B cell (primary cell): ENCODE results near the gene CPPED1.

ENCODE experiments used
- CTCF ChIP-seq: fragments of 200-600 bp; IDR thresholded peaks from one replicate; pipeline ENCODE4 v1.8.0; 2022; ENCODE audit warnings: antibody characterized with exemption, mild to moderate bottlenecking
- EZH2 ChIP-seq: IDR thresholded peaks from 2 replicates; pipeline ENCODE4 v1.6.1; 2012; ENCODE audit warnings: borderline replicate concordance, low read depth, mild to moderate bottlenecking, moderate library complexity, low read length; ENCODE audit not compliant: insufficient read depth, poor library complexity, severe bottlenecking

- TF ChIP-seq CTCF = no peak
- no peak for TF ChIP-seq EZH2
Observed at GRCh38 chr16:12659871-12660270, 143.8 kb downstream of the CPPED1 start.
